VCaP (cell line): ENCODE measurements around the gene LPCAT2.

Experiments
- H3K27ac ChIP-seq: fragments of 450-650 bp; 2 replicates; pipeline ENCODE4 v1.5.1; 2017
- CTCF ChIP-seq: fragments of 450-650 bp; conservative IDR thresholded peaks from 2 replicates; pipeline ENCODE4 v1.5.1; 2017; ENCODE audit warnings: mild to moderate bottlenecking, moderate library complexity

The LPCAT2 gene

DNA sequence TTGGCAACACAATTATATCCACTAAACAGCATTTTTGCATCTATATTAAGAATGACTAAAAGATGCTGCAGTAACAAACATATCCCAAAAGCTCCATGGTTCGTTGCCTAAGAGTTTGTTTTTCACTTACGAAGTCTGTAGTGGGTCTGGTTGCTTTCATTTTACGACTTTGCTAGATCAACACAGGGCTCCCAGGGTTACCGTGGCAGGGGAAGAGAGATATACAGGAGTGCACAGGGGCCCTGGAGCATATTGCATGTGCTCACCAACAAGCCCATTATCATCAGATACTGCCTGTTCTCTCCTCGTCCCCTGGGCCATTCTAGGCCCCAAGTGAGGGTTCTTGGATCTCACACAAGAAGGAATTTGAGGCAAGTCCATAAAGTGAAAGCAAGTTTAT is 33.0 kb upstream of the LPCAT2 start:
- peak overlapping the region; percentile 38; the same call in 1 of the 2 replicates for H3K27ac ChIP-seq
- no peak for TF ChIP-seq CTCF

DNA sequence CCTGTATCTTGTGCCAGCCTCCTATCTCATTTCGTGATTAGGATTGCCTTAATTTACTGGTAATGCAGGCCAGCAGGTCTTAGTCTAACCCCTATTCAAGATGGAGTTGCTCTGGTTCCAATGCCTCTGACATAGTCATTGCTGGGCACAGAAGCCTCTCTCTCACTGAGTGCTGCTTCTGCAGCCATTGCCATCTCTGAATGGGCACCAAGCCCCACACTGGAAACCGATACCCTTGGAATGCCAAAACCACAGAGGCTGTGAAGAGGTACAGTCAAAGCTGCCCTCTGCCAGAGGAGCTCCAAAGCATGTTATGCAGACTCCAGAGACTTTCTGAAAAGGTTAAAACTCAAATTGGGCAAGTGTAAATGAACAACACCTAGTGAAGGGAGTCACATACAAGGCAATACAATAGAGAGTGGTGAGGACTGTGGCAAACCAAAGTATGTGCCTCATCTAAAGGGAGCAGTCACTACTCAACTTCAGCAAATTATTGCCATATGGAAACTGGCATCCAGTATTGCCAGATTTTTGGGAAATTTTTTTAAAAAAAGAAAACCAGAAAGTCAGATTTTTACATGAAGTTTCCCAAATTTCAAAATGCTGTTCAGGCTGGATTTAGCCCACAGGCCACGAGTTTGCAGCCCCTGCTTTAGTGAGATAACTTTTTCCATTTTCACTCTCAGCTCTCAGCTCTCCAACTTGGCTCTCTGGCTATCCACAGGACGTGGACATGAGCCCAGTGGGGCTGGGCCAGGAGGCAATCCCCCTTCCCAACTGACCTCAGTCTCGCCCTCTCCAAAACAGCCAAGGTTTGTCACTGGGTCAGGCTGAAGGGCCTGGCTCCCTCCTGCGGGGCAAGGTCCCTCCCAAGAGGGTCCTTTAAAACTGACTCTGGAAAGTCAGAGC is 32.0 kb upstream of the LPCAT2 start:
- no peak for TF ChIP-seq CTCF
- H3K27ac ChIP-seq = no peak overlapping the region

DNA sequence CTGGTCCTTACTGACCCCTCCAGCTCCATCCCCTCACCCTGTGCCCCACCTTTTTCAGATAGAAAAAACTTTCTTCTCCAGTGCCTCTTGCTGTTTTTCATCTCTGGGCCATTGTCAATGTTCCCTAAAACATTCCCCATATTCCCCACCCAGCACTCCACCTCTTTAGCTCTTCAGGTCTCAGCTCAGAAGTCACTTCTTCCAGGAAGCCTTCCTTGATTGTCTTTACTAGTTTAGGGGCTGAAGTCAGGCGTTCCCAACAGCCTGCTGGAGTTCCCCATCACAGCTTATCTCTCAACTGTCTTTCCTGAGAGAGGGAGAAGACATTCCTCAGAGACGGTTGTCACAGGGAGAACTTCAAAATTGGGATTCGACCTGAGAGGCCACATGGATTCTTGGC is 31.1 kb upstream of the LPCAT2 start:
- H3K27ac ChIP-seq = no peak overlapping the region
- no peak for TF ChIP-seq CTCF

DNA sequence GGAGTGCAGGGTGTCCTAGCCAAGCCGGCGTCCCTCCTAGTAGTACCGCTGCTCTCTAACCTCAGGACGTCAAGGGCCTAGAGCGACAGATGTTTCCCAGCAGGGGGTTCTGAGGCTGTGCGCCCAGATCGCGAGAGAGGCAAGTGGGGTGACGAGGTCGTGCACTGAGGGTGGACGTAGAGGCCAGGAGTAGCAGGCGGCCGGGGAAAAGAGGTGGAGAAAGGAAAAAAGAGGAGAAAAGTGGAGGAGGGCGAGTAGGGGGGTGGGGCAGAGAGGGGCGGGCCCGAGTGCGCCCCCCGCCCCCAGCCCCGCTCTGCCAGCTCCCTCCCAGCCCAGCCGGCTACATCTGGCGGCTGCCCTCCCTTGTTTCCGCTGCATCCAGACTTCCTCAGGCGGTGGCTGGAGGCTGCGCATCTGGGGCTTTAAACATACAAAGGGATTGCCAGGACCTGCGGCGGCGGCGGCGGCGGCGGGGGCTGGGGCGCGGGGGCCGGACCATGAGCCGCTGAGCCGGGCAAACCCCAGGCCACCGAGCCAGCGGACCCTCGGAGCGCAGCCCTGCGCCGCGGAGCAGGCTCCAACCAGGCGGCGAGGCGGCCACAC is 29.9 kb upstream of the LPCAT2 start, which contains the start of gene MMP2:
Gene MMP2 (plus strand): TSS at position 372 of the 603 bp plus-strand sequence. CDS start 282 bp downstream, outside the sequence.
- H3K27ac ChIP-seq = no peak within 1 kb of the TSS
- no peak for TF ChIP-seq CTCF

DNA sequence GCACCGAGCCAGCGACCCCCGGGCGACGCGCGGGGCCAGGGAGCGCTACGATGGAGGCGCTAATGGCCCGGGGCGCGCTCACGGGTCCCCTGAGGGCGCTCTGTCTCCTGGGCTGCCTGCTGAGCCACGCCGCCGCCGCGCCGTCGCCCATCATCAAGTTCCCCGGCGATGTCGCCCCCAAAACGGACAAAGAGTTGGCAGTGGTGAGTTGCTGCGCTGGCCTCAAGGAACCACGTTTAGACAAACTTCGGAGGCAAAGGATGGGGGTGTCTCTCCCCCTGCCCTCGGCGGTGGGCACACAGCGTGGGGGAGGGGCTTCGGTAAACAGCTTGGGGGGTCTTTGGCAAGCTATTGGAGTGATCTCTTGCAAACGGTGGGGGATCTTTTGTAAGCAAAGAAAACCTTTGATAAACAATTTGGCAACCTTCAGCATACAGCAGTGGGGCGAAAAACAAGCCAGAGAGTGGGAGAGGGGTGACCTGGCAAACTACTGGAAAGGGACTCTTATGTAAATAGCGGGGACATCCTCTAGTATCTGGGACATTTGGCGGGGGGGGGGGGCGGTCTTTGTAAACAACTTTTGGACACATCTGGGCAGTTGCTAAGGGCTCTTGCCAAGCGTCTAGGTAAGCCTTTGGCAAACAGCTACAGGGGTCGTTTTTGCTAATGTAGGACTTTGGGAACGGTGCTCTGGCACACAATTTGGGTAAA is 29.3 kb upstream of the LPCAT2 start:
- TF ChIP-seq CTCF = no peak
- H3K27ac ChIP-seq = no peak overlapping the region

GRCh38 chr16:55480228-55480655 is 28.6 kb upstream of the LPCAT2 start:
- no peak for TF ChIP-seq CTCF
- H3K27ac ChIP-seq = no peak overlapping the region

DNA sequence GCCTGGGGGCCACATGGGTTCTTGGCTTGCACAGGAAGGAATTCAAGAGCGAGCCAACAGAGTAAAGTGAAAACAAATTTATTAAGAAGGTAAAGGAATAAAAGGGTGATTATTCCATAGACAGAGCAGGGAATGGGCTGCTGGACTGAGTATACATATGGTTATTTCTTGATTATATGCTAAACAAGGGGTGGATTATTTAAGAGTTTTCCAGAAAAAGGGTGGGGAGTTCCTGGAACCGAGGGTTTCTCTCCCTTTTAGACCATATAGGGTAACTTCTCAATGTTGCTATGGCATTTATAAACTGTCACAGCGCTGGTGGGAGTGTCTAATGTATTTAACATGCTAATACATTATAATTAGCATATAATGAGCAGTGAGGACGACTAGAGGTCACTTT is 27.8 kb upstream of the LPCAT2 start:
- no peak overlapping the region for H3K27ac ChIP-seq
- no peak for TF ChIP-seq CTCF
